Activated CD8-positive, alpha-beta memory T cell treated with anti-CD3 and anti-CD28 coated beads for 4 hours (primary cell): Measurements from ENCODE around the gene TAS2R60.
"Not testable (repeated sequence)": the region's sequence is repeated elsewhere in the genome, so short reads cannot be mapped to it uniquely, and the experiment has no call there.

Experiments
- DNase-seq, 2 donors: peaks; one replicate each; pipeline ENCODE4 v3.0.0-alpha.2; 2020; ENCODE audit warnings: low read depth in 2 of 2

Gene TAS2R60

GRCh38 chr7:143443153-143443552, at the start of gene TAS2R60:
TSS of gene TAS2R60 (plus strand) at chr7:143443453. CDS start at chr7:143443453, 0 bp downstream.
- DNase-seq = no peak

GRCh38 chr7:143394068-143394467, 49.2 kb upstream of the TAS2R60 start:
- DNase-seq = no peak

GRCh38 chr7:143394777-143395176, 48.5 kb upstream of the TAS2R60 start:
- no peak for DNase-seq

- DNase-seq = no peak
Observed at GRCh38 chr7:143395187-143396149, 47.8 kb upstream of the TAS2R60 start.

GRCh38 chr7:143396182-143396581, 47.1 kb upstream of the TAS2R60 start:
- DNase-seq = no peak

- no peak for DNase-seq
Observed at GRCh38 chr7:143396625-143397556, 46.4 kb upstream of the TAS2R60 start.

GRCh38 chr7:143397710-143398530, 45.3 kb upstream of the TAS2R60 start:
- no peak for DNase-seq

GRCh38 chr7:143398616-143399015, 44.6 kb upstream of the TAS2R60 start:
- no peak for DNase-seq

- DNase-seq = no peak
Observed at GRCh38 chr7:143399151-143399550, 44.1 kb upstream of the TAS2R60 start.

- DNase-seq = no peak
Observed at GRCh38 chr7:143399642-143400041, 43.6 kb upstream of the TAS2R60 start.

- no peak for DNase-seq
Observed at GRCh38 chr7:143401265-143401664, 42.0 kb upstream of the TAS2R60 start.

- DNase-seq = not testable (repeated sequence)
Observed at GRCh38 chr7:143402233-143402632, 41.0 kb upstream of the TAS2R60 start.

- no peak for DNase-seq
Observed at GRCh38 chr7:143405173-143406001, 37.9 kb upstream of the TAS2R60 start.

- DNase-seq = no peak
Observed at GRCh38 chr7:143406002-143406357, 37.3 kb upstream of the TAS2R60 start.

- DNase-seq = no peak
Observed at GRCh38 chr7:143407287-143408251, 35.7 kb upstream of the TAS2R60 start.

GRCh38 chr7:143408252-143408685, 35.0 kb upstream of the TAS2R60 start:
- DNase-seq = no peak

GRCh38 chr7:143408686-143409561, 34.3 kb upstream of the TAS2R60 start, which contains the start of gene EPHA1:
TSS of gene EPHA1 (minus strand) at chr7:143408856. CDS start at chr7:143408805, 51 bp downstream.
- DNase-seq = no peak

- no peak for DNase-seq
Observed at GRCh38 chr7:143410521-143411004, 32.7 kb upstream of the TAS2R60 start.
